ENCODE results near the gene MTLN. TPM values are rescaled to one million over a fixed set of nuclear protein-coding genes. Genes with fewer than 3 reads are reported as not detected.

MTLN gene
- polyA plus RNA-seq, 1 of the 3 experiments (the other 2 are of a cell fraction), result 45.6 TPM

DNA sequence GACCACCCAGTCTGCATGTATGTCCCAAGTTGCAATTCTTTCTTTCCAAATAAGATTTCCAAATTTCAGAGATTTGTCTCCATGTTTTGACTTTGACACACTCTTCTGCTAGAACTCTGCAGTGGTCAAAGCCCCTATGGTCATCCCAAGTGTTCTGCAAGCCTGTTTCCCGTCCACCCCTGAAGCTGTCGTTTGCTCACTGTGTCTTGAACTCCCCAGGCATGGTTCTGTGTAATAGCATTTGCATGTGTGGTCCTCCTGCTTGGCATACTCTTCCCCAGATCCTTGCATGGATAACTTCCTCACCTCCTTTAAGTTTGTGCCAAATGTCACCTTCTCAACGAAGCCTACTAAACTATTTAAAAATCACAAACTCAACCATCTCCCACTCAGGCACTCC is 3.9 kb upstream of the MTLN start:
- WGBS (ENCODE audit: low lambda C conversion rate), result 9% methylated on average over 3 of the region's 3 CpGs
- Histone ChIP-seq H3K9me3 (no peaks in the 10 kb centered on the region), H3K9me2 (no peaks in the 10 kb centered on the region), H3K27me3 (ENCODE audit: insufficient read depth) (no peaks in the 10 kb centered on the region; the same call in 1 of the 2 replicates), H4K20me1 (ENCODE audit: insufficient read depth) (no peaks in the 10 kb centered on the region), H3K9ac (no peak overlapping the region), H2AFZ (ENCODE audit: low read depth) (no peak overlapping the region), H3K4me1 (ENCODE audit: control insufficient read depth in 1 of 2, insufficient read depth in 2 of 2, low read depth in 1 of 2, low read length in 1 of 2) (peaks cover 0 to 3% of the 10 kb centered on the region in 2 experiments; a peak in 1 of 4 replicates), H3K4me3 (ENCODE audit: low read depth in 2 of 2, low read length in 1 of 2) (no peak overlapping the region), H3K79me2 (ENCODE audit: insufficient read depth) (peaks cover 17% of the 10 kb centered on the region; the same call in 1 of the 2 replicates), H3K4me2 (no peak overlapping the region), H3F3A (replicated peaks; ENCODE audit: insufficient read depth) (no peaks in the 10 kb centered on the region), H3K36me3 (replicated peaks in 1 of 2; ENCODE audit: control insufficient read depth in 1 of 2, insufficient read depth in 2 of 2, low read length in 1 of 2) (no peaks in the 10 kb centered on the region), H3K27ac (ENCODE audit: low read depth in 2 of 2, low read length in 1 of 2) (no peak overlapping the region)
- no peak for TF ChIP-seq NFIC (IDR thresholded peaks at IDR 0.05; ENCODE audit: borderline replicate concordance)
- TF ChIP-seq, protein P1, sequence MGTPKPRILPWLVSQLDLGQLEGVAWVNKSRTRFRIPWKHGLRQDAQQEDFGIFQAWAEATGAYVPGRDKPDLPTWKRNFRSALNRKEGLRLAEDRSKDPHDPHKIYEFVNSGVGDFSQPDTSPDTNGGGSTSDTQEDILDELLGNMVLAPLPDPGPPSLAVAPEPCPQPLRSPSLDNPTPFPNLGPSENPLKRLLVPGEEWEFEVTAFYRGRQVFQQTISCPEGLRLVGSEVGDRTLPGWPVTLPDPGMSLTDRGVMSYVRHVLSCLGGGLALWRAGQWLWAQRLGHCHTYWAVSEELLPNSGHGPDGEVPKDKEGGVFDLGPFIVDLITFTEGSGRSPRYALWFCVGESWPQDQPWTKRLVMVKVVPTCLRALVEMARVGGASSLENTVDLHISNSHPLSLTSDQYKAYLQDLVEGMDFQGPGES (IDR thresholded peaks at IDR 0.05; ENCODE audit: low read depth, low read length), result no peak
- TF ChIP-seq POLR2AphosphoS5 (IDR thresholded peaks at IDR 0.05; ENCODE audit: low read depth, low read length), result no peak
- no peak for TF ChIP-seq TEAD4 (IDR thresholded peaks at IDR 0.05; ENCODE audit: borderline replicate concordance, insufficient read depth)
- TF ChIP-seq, protein P2, sequence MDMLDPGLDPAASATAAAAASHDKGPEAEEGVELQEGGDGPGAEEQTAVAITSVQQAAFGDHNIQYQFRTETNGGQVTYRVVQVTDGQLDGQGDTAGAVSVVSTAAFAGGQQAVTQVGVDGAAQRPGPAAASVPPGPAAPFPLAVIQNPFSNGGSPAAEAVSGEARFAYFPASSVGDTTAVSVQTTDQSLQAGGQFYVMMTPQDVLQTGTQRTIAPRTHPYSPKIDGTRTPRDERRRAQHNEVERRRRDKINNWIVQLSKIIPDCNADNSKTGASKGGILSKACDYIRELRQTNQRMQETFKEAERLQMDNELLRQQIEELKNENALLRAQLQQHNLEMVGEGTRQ (IDR thresholded peaks at IDR 0.05; ENCODE audit: borderline replicate concordance, low read depth, low read length), result no peak
- TF ChIP-seq RFX5 (IDR thresholded peaks at IDR 0.05; ENCODE audit: low read length), result no peak
- TF ChIP-seq GATA2 (CRISPR knock-in tag; IDR thresholded peaks at IDR 0.05), result no peak
- TF ChIP-seq NRF1 (IDR thresholded peaks at IDR 0.05; ENCODE audit: low read depth, low read length), result no peak
- no peak for TF ChIP-seq MXI1 (IDR thresholded peaks at IDR 0.05; ENCODE audit: low read depth, low read length)
- TF ChIP-seq TAF1 (IDR thresholded peaks at IDR 0.05; ENCODE audit: borderline replicate concordance, low read depth, low read length), result no peak
- TF ChIP-seq TCF12 (IDR thresholded peaks at IDR 0.05), result no peak
- ChIA-PET CTCF (interaction anchor here (1.4 kb wide), 1 partner anchor 60 kb away, joined by 4 read pairs; no protein-coding TSS in a partner anchor), POLR2A (no interaction called here)
- no peak for DNase-seq

DNA sequence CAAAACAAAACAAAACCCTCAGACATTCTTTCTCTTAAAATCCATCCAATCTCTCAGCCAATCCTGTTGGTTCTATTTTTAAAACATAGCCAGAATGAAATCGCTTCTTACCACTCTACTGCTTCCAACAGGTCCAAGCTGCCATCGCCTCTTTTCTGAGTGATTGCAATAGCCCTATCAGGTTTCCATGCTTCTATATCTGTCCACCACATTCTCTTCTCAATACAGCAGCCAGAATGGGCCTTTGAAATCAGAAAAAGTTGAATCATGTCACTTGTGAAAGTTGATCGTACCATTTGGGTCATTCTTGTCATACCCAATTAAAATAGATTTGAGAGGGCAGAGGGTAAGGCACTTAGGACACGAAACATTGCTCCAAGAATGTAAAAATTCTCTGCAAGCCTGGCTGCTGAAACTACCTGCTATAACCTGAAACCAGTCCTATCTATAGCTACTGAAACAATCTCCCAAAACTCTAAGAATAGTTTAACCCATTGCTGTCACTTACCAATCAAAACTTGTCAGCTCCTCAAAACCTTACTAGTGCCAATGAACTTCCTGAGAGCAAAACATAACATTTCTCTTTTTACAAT is 3.3 kb upstream of the MTLN start:
- Histone ChIP-seq H3K9me3 (no peaks in the 10 kb centered on the region), H3K9me2 (no peaks in the 10 kb centered on the region), H3K27ac (ENCODE audit: low read depth in 2 of 2, low read length in 1 of 2) (no peak overlapping the region), H3K36me3 (replicated peaks in 1 of 2; ENCODE audit: control insufficient read depth in 1 of 2, insufficient read depth in 2 of 2, low read length in 1 of 2) (peaks cover 0 to 4% of the 10 kb centered on the region in 2 experiments), H3K27me3 (ENCODE audit: insufficient read depth) (no peaks in the 10 kb centered on the region; the same call in 1 of the 2 replicates), H3K4me1 (ENCODE audit: control insufficient read depth in 1 of 2, insufficient read depth in 2 of 2, low read depth in 1 of 2, low read length in 1 of 2) (peaks cover 0 to 5% of the 10 kb centered on the region in 2 experiments; a peak in 1 of 4 replicates), H3K79me2 (ENCODE audit: insufficient read depth) (peaks cover 21% of the 10 kb centered on the region; the same call in 1 of the 2 replicates), H4K20me1 (ENCODE audit: insufficient read depth) (no peaks in the 10 kb centered on the region), H3K4me3 (ENCODE audit: low read depth in 2 of 2, low read length in 1 of 2) (no peak overlapping the region), H2AFZ (ENCODE audit: low read depth) (no peak overlapping the region), H3K9ac (no peak overlapping the region), H3F3A (replicated peaks; ENCODE audit: insufficient read depth) (no peaks in the 10 kb centered on the region), H3K4me2 (no peak overlapping the region)
- POLR2A ChIA-PET, result no interaction called here
- no peak for DNase-seq
- CTCF ChIA-PET, result interaction anchor here (1.4 kb wide), 1 partner anchor 59 kb away, joined by 4 read pairs; no protein-coding TSS in a partner anchor
- 13% methylated on average over 4 of the region's 4 CpGs for WGBS (ENCODE audit: low lambda C conversion rate)
- TF ChIP-seq SIN3A (IDR thresholded peaks at IDR 0.05; ENCODE audit: borderline replicate concordance, low read depth, low read length), result no peak
- TF ChIP-seq EP300 (IDR thresholded peaks at IDR 0.05; ENCODE audit: borderline replicate concordance in 1 of 2, low read depth in 1 of 2, low read length in 1 of 2), result no peak
- no peak for TF ChIP-seq RFX5 (IDR thresholded peaks at IDR 0.05; ENCODE audit: low read length)
- TF ChIP-seq JUND (IDR thresholded peaks at IDR 0.05), result no peak
- TF ChIP-seq, protein P3, sequence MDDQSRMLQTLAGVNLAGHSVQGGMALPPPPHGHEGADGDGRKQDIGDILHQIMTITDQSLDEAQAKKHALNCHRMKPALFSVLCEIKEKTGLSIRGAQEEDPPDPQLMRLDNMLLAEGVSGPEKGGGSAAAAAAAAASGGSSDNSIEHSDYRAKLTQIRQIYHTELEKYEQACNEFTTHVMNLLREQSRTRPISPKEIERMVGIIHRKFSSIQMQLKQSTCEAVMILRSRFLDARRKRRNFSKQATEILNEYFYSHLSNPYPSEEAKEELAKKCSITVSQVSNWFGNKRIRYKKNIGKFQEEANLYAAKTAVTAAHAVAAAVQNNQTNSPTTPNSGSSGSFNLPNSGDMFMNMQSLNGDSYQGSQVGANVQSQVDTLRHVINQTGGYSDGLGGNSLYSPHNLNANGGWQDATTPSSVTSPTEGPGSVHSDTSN (IDR thresholded peaks at IDR 0.05), result no peak
- TF ChIP-seq RCOR1 (IDR thresholded peaks at IDR 0.05; ENCODE audit: low read length), result no peak
- no peak for TF ChIP-seq RAD21 (IDR thresholded peaks at IDR 0.05; ENCODE audit: low read length)
- no peak for TF ChIP-seq NFIC (IDR thresholded peaks at IDR 0.05; ENCODE audit: borderline replicate concordance)
- TF ChIP-seq GABPA (IDR thresholded peaks at IDR 0.05; ENCODE audit: low read depth), result no peak
- no peak for TF ChIP-seq MXI1 (IDR thresholded peaks at IDR 0.05; ENCODE audit: low read depth, low read length)
- TF ChIP-seq, protein P4, sequence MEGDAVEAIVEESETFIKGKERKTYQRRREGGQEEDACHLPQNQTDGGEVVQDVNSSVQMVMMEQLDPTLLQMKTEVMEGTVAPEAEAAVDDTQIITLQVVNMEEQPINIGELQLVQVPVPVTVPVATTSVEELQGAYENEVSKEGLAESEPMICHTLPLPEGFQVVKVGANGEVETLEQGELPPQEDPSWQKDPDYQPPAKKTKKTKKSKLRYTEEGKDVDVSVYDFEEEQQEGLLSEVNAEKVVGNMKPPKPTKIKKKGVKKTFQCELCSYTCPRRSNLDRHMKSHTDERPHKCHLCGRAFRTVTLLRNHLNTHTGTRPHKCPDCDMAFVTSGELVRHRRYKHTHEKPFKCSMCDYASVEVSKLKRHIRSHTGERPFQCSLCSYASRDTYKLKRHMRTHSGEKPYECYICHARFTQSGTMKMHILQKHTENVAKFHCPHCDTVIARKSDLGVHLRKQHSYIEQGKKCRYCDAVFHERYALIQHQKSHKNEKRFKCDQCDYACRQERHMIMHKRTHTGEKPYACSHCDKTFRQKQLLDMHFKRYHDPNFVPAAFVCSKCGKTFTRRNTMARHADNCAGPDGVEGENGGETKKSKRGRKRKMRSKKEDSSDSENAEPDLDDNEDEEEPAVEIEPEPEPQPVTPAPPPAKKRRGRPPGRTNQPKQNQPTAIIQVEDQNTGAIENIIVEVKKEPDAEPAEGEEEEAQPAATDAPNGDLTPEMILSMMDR (IDR thresholded peaks at IDR 0.05), result no peak
- TF ChIP-seq, protein P5, sequence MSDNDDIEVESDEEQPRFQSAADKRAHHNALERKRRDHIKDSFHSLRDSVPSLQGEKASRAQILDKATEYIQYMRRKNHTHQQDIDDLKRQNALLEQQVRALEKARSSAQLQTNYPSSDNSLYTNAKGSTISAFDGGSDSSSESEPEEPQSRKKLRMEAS (IDR thresholded peaks at IDR 0.05; ENCODE audit: low read depth), result no peak
- TF ChIP-seq FOXM1 (IDR thresholded peaks at IDR 0.05; ENCODE audit: low read depth), result no peak
- TF ChIP-seq TCF12 (IDR thresholded peaks at IDR 0.05), result no peak
- TF ChIP-seq, protein P6, sequence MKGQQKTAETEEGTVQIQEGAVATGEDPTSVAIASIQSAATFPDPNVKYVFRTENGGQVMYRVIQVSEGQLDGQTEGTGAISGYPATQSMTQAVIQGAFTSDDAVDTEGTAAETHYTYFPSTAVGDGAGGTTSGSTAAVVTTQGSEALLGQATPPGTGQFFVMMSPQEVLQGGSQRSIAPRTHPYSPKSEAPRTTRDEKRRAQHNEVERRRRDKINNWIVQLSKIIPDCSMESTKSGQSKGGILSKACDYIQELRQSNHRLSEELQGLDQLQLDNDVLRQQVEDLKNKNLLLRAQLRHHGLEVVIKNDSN (IDR thresholded peaks at IDR 0.05; ENCODE audit: borderline replicate concordance, low read depth), result no peak

Measured in SK-N-SH (cell line).